Glomerular visceral epithelial cell (primary cell): ENCODE data around the gene COL2A1.
A peak's percentile ranks its signal among the peaks of the same experiment; 100 is the strongest.

Experiments
- DNase-seq: peaks from one replicate; pipeline ENCODE4 v3.0.0-alpha.2; 2016; ENCODE audit errors: extremely low spot score

Gene COL2A1

DNA sequence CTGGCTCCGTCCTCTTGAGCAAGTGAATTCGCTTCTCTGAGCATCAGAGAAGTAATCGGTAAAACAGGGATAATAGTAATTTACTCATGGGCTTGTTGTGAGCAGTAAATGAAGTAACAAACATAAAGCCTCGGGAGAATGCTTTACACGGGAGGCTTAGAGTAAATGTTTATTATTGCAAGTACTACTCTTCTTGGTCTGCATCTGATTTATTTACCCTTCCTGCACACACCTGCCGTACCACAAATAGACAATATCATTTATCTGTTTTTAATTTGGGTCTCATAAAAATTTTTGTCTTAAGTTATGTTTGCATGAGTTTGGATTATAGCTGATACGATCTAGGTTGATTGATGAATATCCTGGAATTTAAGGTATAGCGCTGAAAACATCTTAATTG, 7.8 kb upstream of the COL2A1 start:
- DNase-seq = no peak

DNA sequence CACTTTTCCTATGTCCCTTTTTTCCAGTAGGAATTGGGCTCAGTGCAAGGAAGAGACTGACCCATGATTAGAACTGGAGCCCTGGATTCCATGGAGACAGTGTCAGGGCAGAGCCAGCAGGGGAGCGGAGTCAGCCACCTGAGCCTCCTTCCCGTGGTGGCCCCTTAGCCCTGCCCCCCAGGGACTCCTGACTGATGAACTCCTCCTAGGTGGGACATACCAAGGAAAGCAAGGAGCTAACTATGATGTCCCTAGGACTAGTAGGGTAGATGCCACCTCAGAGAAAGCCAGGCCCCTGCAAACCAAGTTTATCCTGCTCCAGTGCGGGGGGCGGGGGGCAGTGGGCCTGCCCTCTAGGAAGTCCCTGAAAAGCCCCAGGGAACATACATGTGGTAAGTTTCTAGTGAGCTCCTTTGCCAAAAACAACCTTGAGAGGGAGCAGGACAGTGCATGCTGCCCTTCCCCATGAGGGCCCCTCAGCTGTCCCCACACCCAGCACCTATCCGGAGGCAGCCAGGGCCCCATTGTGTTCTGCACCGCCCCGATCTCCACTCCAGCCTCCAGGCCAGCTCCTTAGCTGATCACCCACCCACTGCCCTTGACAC, 6.2 kb upstream of the COL2A1 start:
- no peak for DNase-seq

DNA sequence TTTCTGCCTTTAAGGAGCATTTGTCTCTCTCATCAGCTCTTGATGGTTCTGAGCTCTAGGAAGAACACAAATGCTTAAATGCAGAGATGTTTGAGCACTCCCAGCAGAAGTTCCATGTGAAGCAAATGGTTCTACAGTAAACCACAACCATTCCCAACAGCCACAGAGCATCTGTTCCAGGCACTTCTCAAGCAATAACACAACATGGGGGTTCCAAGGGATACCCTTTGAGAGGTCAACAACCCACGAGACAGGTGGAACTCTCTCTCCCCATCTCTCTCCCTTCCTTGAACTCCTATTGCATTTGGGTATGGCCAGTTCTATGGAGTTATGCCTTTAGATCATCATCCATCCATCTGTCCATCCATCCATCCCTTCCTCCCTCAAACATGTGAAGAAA, 5.2 kb upstream of the COL2A1 start:
- no peak for DNase-seq

DNA sequence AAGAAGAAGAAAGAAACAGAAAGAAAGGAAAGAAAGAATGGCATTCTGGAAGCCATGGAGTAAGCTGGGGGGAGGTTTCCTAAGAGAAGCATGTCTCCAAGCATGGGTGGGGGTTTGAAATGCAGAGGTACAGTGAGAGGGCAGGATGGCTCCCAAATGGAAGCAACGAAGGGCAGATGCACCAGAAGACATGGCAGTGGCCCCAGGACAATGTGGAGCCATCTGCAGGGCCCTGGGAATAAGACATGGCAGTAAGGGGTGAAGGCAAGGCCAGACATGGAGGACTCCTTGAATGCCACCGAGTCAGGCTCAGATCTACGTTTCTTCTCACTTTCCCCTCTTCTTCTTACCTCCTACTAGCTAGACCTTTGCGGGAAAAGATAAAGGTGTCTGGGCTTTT, 4.7 kb upstream of the COL2A1 start:
- DNase-seq = no peak

DNA sequence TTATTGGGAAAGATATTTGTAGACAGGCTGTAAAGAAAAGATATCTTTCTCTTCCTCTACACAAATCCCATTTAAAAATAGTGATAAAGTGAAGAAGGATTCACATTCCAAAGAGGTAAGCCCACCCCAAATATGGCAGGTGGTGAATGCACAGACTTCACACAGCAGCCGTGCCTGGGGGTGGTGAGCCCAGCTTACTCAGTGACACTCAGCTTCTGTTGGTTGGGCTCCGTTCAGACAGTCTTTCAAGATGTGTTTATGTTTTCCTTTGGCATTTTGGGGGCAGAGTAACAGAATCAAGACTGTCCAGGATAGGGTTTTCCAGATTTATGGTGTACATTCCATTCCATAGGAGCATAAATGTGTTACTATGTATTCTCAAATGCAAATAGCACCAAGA, 4.1 kb upstream of the COL2A1 start:
- DNase-seq = no peak

DNA sequence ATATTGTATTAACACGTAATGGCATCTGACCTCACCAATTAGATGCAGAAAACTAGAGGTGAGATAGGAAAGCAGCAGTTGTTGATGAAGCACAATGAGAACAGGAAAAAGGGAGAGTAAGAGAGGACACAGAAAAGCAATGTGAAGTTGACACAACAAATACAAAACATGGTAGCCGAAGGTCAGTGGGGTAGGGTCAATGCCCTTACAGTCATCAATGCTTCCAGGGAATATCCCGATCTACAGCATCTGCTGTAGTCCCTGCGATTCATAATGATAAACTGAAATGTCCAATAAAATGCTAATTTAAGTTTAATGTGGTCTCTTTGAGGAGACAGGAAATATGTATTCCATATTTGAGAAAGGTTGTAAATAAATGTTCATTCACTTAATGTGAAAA, 2.9 kb upstream of the COL2A1 start:
- no peak for DNase-seq

DNA sequence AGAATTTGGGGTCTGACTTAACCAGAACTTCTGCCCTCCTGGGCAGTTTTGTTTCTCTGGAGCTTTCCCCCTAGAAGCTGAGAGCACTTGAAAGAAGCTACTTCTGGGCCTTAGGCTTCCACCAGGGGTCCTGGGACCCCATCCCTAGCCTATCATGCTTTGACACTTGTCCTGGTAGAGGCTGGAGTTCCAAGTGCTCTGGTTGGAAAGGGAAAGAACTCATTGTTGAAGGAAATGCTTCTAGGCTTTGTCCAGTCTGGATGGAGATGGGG, 1.4 kb upstream of the COL2A1 start:
- no peak for DNase-seq

DNA sequence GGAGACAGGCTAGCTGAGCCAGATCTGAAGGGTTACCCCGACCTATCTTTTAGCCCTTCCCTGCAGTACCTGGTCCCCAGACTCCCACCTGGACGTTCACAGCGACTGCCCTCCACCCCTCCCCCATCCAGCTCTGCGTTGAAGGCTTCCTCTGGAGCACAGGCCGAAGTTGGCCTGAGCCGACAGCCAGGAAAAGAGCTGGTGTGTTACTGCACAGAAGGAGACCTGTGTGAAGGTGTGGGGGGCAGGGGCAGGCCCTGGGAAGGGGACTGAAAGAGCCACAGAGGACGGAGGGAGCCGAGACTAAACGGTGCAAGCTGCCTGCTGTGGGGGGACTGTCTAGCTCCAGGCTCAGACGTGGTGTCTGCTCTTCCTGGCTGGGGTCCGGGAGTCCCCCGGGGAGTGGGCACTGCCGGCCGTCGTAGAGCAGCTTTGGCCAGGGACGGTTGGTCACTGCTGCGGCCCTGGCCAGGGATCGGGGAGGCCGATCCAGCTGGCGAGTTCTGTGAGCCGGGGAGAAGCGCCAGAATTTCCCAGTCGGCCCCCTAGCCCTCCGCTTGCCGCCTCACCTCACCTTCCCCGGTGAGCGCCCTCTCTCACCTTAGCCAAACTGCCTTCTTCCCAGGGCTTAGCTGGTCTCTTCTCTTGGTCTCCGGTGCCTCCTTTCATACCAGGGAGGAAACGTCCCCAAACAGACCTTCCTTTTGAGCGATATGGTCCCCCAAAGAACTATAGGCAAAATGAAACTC, 899 bp upstream of the COL2A1 start:
- DNase-seq = no peak

DNA sequence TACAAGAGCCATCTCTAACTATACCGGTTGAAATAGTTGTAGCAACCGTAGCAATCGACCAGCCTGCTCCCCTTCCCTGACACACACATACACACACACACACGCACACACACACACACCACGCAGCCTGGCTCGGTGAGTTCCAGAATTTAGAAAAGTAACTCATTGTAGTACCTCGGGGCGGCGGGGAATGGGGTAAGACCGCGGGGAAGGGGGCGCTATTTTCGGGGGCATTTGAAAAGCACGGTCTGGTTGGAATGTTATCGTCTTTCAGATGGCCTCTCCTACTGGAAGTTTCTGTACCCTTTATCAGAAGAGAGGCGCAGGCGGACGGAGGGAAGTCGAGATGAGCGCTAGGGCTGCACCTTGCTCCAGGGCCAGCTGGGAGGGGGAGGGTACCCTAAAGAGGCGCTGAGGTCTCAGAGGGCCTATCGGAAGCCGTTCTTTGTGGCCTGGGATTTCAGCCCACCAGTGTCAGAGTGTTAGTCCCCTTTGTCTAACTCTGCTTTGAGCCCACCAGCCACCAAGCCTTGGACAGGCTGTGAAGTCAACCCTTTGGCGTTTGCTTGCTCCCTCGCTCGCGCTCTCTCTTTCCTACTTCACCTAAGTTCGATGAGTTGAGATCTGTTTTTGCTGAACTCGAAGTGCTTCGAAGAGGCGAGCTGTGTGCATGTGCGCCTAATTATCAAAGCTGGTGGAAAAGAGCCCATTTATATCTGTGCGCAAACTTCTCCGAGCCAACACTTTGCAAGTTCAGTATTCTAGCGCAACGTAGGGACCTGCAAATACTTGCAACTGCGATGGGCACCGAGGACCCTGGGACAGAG, 837 bp downstream of the COL2A1 start:
- DNase-seq = no peak

DNA sequence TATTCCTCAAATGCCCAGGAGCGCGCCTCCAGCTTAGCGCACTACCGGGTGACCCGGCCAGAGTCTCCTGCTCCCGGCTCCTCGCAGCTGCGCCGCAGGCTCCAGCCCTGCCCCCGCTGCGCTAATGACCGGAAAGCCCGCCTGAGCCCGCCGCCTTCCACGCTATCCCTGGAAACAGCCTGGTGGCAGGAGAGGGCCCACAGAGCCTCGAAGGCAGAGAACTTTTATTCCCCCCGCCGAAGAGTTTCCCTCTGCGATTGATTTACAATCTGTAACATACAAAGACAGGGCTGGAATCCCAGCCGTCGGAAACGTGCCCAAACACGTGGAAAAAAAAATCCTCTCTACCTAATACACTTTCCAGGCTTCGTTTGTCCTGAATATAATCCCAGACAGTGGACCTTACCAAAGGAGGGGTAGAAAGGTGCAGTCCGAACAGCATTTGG, 1.5 kb downstream of the COL2A1 start:
- no peak for DNase-seq

DNA sequence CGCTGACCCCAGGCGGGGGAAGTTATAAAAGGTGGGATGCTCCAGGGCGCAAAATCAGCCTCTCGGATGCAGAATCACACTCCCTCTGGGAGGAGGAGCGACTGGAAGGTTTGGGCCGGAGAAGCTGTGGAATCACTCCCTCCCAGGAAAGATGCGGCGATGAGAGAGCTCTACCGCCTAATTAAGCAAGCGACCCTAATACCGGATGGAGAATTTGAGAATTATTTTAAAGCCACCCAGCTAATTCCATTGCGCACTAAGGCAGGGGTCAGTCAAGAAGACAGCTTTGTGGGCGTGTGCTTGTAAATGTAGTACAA, 1.9 kb downstream of the COL2A1 start:
- no peak for DNase-seq

DNA sequence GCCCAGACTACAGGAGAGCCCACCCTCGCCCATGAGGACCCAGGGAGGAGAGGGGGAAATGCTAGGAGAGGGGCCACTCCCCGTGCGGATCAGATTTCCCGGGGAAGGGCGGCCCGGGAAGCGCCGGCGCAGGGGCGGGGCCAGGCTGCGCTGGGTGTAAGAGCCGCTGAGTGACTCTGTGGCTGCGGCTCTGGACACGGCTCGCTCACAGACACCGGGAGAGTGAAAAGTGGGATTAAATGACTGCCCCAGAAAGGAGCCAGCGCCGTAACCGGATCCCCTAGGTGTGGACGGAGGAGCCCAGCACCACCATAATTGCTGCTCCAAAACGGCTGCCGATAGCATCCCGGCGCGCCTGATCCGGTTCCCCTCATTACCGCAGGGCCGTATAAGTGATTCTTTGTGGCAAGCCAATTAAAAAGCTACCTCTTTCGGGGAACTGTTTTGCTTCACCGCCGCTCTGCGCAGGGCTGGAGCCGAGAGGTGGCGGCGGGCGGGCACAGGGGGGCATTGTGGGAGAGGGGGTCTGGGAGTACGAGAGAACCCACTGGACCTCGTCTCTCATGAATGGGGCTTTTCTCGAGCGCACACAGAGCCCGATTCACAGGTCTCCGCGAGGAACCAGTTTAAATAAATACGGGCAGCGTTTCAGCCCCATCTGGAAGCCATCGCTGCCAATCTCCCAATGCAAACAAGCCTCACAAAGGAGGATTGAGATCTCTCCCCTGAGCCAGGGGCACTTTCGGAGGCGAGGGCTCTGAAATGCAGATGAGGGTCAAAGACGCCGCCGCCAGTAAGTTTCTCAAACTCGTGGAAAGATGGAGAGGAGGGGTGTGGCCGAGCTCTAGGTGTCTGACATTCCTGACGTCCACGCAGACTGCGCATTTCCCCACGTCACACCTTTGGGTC, 2.5 kb downstream of the COL2A1 start:
- DNase-seq = peak; percentile 30

DNA sequence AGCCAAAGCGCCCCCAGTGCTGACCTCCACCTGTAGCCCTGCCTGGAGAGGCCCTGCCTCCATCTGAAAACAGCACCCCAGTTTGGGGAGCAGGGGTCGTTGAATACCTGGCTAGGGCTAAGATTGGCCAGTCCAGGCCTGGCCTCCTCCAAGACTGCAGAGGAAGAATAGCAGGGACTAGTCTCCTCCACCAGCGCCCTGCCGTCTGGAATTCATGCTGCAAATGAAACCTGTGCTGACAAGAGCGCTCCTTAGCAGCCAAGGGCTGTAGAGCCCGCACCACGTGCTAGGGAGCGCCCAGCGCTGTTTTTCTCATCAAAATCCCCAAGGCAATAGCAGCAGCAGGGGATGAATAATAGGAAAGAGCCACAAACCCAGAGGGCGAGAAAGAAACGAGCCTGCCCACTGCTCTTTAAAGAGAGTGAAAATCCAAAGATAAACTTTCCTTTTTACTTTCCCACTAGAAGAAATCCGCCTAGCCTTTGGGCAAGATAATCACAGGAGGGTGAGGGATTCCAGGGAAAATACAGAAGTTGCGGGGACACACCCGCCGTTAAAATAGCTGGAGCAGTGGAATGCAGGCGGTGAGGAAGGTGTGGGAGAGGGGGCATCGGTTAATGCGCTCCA, 3.3 kb downstream of the COL2A1 start:
- DNase-seq = peak; percentile 25

DNA sequence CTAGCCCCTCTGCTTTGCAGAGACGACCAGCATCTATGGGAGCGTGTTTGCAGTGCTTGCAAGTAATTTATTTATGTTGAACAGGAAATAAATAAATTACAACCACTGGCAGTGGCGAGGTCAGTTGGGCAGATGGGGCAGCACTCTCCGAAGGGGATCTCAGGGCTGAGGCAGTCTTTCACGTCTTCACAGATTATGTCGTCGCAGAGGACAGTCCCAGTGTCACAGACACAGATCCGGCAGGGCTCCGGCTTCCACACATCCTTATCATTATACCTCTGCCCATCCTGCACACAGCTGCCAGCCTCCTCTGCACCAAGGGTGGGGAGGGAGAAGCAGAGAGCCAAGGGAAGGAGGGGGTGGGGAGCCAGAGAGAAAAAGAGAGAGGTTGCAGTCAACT, 4.5 kb downstream of the COL2A1 start:
- DNase-seq = no peak

DNA sequence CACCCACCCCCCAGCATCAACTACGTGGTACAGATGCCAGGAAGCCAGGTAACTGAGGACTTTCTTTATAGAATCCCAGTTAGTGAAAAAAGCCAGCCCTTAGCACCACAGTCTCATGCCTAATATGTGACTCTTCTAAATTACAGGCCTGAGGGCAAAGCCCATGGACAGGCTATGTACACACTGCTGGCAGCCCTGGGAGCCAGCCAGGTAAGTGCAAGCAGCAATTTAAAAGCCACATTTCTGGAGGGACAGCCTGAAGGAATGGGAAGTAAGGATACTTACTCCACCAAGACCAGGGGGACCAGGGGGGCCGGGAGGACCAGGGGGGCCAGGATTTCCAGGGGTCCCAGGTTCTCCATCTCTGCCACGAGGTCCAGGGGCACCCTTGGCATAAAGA, 7.0 kb downstream of the COL2A1 start:
- no peak for DNase-seq

DNA sequence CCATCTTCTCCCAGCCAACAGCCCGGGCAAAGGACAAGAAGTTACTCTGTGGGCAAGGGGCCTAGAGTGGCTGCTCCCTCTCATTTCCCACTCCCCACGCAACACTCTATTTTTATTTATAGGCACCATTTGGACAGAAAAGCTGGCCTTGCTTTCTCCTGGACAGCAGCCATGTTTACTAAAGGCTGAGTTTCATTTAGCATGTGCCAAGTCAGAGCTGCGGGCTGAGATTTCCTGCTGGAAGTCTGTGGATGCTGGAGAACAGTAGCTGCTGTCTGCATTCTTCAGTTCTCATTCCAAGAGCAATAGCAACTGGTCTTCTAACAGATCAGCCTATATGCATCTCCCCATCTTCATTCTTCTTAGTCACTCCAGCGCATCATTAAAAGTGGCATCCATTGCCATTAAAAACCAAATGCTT, 8.3 kb downstream of the COL2A1 start:
- no peak for DNase-seq

DNA sequence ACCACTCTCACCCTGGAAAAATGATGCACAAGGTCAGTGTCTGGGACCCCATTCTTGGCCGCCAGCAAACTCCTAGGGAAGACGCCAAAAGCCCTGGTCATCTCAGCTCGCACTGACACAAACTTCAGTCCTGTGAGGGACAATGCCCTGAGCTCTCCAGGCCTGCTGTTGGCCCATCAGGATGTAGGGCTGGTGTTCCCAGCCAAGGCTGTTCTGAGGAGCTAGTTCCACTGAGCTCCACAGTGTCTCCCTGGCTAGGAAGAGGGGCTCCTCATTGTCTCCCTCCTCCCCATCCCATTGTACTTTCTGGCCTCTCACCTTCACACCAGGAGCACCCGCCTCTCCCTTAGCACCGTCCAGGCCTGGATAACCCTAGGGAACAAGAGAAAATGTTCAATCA, 10.8 kb downstream of the COL2A1 start:
- DNase-seq = no peak

DNA sequence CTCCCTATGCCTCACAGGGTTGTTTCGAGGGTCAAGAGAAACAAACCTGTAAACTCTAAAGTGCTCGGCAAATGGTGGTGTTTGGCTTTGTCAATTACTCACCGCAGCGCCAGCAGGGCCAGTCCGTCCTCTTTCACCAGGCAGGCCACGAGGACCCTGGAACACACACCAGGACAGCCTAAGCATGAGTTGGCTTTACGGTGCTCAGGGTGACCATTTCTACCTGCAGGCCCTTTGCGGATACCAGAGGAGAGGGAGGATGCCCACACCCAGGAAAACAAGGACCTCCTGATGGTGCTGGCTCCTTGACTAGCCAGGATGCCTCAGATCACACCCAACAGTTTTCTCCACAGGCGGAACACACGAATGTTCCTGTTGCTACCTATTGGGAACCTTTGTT, 11.5 kb downstream of the COL2A1 start:
- DNase-seq = no peak

DNA sequence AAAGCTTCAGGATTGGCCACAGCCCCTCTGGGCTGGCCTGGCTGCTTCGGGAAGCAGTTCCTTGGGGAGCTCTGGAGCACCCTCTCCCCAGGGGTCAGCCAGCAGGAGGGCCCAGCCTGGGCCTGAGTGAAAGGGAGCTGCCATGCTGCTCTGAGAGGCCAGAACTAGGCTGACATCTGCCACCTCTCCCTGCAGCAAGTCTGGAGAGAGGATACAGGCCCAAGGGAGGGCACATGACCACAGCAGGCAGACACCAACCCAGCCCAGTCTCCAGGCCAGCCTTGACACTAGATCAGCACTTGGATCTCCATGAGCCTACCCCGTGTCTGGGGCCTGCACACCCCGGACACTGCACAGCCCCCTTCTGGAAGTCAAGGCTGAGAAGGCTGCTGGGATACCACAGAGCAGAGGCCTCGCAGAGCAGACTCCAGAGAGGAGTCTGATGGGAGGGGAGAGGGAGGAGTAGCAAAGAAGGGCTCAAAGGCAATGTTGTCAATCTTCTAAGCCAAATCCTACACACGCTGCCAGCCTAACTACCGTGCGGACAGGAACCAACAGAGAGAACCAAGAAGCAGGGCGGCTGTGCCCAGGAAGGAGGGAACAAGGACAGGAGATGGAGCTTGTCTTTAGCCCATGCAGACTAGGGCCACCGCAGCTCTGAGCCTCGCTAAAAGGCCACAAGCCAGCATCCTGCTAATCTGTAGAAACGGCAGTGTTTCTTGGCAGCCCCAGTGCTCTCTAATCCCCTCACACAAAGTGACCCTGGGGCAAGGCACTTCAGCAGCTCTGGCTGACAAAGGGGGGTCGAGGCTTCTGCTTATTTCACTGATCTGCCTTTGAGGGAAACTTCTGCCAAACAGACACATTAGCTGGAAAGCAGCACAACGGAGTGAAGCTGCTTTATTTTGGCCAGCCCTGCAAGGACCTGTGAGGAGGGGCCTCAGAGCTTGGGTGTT, 12.9 kb downstream of the COL2A1 start:
- DNase-seq = no peak

DNA sequence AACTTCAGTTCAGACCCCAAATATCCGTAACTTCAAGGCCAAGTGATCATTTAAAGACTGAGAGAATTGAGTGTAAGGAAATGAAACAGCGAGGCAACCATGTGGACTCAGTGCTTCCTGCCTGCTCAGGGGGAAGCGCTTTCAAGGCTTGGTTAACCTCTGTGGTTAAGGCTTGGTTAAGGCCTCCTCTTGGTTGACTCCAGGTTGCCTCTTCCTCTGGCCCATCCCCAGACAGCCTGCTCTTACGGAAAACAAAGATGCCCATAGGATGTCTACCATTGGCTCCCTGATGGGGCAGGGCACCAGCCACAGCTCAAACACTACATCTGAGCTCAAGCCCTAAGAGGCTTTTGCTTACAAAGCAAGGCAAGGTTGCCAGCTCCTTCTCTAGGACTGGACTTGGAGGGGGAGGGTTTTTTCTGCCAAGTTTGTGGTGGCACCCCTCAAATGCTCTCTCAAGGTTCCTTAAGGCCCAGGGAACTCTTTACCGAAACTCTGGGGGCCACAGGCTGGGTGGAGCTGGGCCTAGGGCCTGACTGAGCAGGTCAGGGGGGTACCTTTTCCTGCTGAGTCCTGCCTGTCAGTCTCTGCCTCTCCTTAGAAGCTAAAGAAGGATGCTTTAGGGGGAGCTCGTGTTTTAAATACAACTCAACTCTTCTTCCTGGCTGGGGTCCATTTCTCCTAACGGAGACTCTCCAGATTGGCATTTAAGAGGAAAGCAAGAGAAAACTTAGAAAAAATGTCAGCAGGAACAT, 13.7 kb downstream of the COL2A1 start:
- no peak for DNase-seq
